Bladder microvascular endothelial cell (primary cell): ENCODE data around the gene ECD. TPM values are rescaled to one million over a fixed set of nuclear protein-coding genes. Genes with fewer than 3 reads are reported as not detected.

ENCODE experiments used
- total RNA-seq: library from RNA; depleted of rRNA; stranded (reverse); fragments of >200 nt; gene quantifications from 2 replicates; pipeline ENCODE4 v1.2.3, GENCODE V29; 2014

The ECD gene
- total RNA-seq = 17.3 and 28.0 TPM in 2 replicates

DNA sequence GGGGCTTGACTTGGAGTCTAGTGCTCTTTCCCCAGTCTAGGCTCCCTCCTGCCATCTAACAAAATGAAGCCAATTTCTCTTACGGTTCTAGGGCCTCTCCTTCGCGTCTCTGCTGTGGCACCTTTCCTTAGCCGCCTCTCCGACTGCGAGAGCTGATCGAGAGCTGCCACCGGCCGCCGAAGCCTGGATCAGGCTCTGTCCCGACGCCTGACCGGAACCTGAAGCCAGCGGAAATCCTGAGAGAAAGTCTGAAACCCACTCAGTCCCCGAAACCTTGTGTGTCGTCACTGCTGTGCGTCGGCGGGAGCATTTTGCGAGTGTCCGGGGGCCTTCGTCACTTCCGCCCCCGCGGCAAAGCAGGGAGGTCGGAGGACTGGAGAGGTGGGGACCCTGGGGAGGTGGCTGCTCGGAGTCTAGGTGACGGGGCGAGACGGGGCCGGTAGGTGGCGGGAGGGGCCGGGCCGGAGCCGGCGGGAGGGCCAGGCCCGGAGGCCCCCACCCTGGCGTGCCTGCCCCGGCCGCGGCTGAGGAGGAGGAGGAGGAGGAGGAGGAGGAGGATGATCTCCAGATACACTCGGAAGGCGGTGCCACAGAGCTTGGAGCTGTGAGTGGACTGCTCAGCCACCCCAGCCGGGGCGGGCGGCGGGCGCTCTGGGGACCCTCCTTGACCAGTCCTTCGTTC lies at the start of gene ECD, which contains the start of gene FAM149B1:
Gene ECD, minus strand, starts transcription at position 226 of the 682 bp plus-strand sequence. CDS start 4,071 bp downstream, outside the sequence.
Gene FAM149B1, plus strand, starts transcription at position 337 of the 682 bp plus-strand sequence. Its CDS starts 221 bp downstream, at position 558.

DNA sequence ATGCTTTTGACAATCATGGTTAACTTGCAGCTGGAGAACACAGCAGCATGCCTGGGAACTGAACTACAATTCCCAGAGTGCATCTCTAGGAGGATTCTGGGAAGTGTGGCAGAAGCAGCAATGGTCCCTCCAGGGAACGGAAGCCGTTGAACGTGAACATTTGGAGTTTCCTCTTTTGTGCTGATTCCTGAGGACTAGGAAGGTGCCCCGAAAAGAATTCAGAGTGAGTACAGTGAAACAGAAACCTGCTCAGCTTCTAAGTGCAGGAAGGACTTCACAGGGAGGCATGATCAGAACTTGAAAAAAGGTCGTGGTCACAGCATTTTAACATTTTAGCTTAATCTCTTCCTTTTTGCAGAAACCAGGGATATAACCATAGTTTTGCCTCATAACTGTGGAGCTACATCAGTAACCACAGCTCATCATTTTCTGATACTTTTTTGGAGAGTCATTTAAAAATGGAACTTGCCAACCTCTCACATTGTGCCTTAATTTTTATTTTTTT lies 57.4 kb downstream of the ECD start, which contains the start of gene NUDT13:
Gene NUDT13, plus strand, starts transcription at position 111 of the 505 bp plus-strand sequence. CDS start 3,911 bp downstream, outside the sequence.

DNA sequence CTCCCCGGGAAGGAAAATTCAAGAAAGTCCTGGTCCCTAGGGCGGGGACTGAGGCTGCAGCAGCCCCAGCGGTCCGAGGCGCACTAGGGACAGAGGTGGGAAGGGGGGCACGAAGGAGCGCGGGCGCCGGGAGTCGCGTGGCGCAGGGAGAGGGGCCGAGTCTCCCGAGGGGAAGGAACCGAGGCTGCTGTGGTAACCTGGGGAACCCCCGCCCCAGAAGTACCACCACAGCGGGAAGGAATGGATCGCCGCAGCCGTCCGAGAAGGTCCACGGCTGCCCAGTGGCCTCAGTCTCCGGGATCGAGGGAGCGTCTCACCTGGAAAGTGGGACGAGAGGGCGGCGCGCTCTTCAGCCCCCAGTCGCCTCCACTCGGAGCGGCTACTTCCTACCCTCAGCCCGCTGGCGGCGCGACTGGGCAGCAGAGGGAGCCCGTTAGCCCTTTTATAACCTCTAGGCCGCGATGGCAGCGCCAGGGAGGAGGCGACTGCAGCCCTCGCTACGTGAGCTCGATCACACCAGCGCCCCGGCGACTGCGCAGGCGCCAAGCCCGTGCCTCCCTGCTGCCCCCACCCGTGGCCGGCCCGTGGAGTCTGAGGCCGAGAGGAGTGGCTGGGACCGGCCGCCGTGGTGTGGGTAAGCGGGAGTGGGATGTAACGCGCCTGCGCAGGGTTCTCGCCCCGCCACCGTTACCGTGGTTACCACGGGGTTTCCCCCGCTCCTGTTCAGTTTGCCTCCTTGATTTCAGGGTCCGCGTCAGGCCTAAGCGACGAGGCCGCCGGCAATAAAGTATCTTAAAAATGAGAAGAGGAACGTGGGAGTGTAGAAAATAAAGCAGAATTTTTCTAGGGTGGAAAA lies 71.1 kb downstream of the ECD start, which contains the start of gene P4HA1:
Gene P4HA1, minus strand, starts transcription at position 418 of the 856 bp plus-strand sequence. CDS start 21,983 bp downstream, outside the sequence.

Other genes starting within 250 kb of the ECD start
- 0.13 and 0.16 TPM in 2 replicates for gene PLA2G12B, start 213.2 kb downstream of the ECD start, total RNA-seq
- 49.4 and 118 TPM in 2 replicates for gene P4HA1, start 71.1 kb downstream of the ECD start, total RNA-seq
- gene NUDT13, start 57.6 kb downstream of the ECD start, total RNA-seq = 1.4 and 1.9 TPM in 2 replicates
- gene FAM149B1, start 111 bp upstream of the ECD start, total RNA-seq = 22.5 and 42.9 TPM in 2 replicates
- gene DNAJC9, start 79.2 kb upstream of the ECD start, total RNA-seq = 44.6 and 46.8 TPM in 2 replicates
- gene MRPS16, start 84.6 kb upstream of the ECD start, total RNA-seq = 47.4 and 48.0 TPM in 2 replicates
- gene CFAP70, start 190.9 kb upstream of the ECD start, total RNA-seq = 0.16 and 0.25 TPM in 2 replicates
- 56.3 and 77.1 TPM in 2 replicates for gene ANXA7, start 246.1 kb upstream of the ECD start, total RNA-seq